HFF-Myc (cell line): ENCODE data around the gene APMAP.

Source experiments
- DNase-seq: peaks from one replicate; pipeline ENCODE4 v3.0.0-alpha.2; 2011; ENCODE audit warnings: low read depth; ENCODE audit errors: extremely low read depth
- H3K4me3 ChIP-seq: replicated peaks from 2 replicates; pipeline ENCODE4 v1.5.1; 2011; ENCODE audit warnings: low read depth, mild to moderate bottlenecking, control low read depth, low read length
- TF ChIP-seq, protein P1 (sequence below): IDR thresholded peaks from 2 replicates; pipeline ENCODE4 v1.5.1; 2012; ENCODE audit warnings: mild to moderate bottlenecking, low read depth, low read length, control low read depth; ENCODE audit errors: missing control alignments

The APMAP gene

DNA sequence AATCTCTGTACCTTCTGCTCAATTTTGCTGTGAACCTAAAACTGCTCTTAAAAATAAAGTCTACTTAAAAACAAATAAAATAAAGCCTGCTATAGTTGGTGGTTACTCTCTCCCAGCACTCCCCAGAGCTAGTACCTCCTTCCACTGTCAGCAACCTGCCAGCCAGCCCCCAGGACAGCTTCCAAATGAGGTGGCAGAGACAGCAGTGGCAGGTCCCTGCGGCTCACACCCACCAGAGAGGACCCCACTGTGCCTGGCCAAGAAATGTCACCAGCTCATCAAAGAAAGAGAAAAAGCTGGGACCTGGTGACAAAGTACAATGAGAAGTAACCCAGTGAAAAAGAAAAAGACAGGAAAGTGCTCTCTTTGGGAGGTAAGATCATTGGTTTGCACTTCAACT is 15.2 kb downstream of the APMAP start:
- H3K4me3 ChIP-seq = no peak overlapping the region
- TF ChIP-seq, protein P1, sequence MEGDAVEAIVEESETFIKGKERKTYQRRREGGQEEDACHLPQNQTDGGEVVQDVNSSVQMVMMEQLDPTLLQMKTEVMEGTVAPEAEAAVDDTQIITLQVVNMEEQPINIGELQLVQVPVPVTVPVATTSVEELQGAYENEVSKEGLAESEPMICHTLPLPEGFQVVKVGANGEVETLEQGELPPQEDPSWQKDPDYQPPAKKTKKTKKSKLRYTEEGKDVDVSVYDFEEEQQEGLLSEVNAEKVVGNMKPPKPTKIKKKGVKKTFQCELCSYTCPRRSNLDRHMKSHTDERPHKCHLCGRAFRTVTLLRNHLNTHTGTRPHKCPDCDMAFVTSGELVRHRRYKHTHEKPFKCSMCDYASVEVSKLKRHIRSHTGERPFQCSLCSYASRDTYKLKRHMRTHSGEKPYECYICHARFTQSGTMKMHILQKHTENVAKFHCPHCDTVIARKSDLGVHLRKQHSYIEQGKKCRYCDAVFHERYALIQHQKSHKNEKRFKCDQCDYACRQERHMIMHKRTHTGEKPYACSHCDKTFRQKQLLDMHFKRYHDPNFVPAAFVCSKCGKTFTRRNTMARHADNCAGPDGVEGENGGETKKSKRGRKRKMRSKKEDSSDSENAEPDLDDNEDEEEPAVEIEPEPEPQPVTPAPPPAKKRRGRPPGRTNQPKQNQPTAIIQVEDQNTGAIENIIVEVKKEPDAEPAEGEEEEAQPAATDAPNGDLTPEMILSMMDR = no peak
- DNase-seq = no peak

- no peak for DNase-seq
- TF ChIP-seq, protein P1 = no peak
- H3K4me3 ChIP-seq = no peak overlapping the region
These were observed 20.2 kb downstream of the APMAP start for GRCh38 chr20:24972341-24972740.

GRCh38 chr20:24971376-24972101 is 21.0 kb downstream of the APMAP start:
- TF ChIP-seq, protein P1 = no peak
- no peak for DNase-seq
- no peak overlapping the region for H3K4me3 ChIP-seq

GRCh38 chr20:24970754-24971153 is 21.8 kb downstream of the APMAP start:
- TF ChIP-seq, protein P1 = no peak
- no peak for DNase-seq
- no peak overlapping the region for H3K4me3 ChIP-seq

- no peak overlapping the region for H3K4me3 ChIP-seq
- TF ChIP-seq, protein P1 = no peak
- no peak for DNase-seq
These were observed 22.5 kb downstream of the APMAP start for GRCh38 chr20:24970030-24970553.

GRCh38 chr20:24969186-24970029 is 23.1 kb downstream of the APMAP start:
- H3K4me3 ChIP-seq = no peak overlapping the region
- TF ChIP-seq, protein P1 = no peak
- DNase-seq = no peak
